ENCODE data around the gene PRKAR1B.
A peak's percentile ranks its signal among the peaks of the same experiment; 100 is the strongest.

The PRKAR1B gene

DNA sequence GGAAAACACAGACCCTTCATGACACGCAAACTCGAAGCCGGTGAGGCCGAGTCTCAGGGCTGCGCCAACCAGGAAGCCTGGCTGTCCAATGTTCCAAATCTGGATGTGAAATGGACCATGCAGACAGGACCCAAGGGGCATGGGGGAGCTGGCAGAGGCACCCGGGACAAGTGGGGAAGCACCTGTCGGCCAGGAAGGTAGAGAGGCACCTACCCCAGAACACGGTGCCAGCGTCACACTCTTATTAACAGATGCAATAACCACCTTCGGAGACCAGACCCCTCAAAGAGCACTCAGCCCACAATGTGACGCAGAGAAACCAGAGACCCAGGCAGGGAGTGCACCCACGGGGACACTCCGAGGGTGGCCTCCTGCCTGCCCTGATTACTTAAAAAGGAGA is 119.1 kb downstream of the PRKAR1B start:
- Histone ChIP-seq H4K8ac (ENCODE audit: low read depth, low read length) (no peak overlapping the region), H2BK15ac (ENCODE audit: low read length) (no peak overlapping the region), H3K27me3 (ENCODE audit: control insufficient read depth in 3 of 3, insufficient read depth in 3 of 3, low read depth in 1 of 3, low read length in 3 of 3) (no peaks in the 10 kb centered on the region), H2AK5ac (ENCODE audit: low read depth, low read length) (no peak overlapping the region), H3K9ac (ENCODE audit: low read depth, low read length, poor library complexity) (no peak overlapping the region), H3K23ac (ENCODE audit: low read depth, low read length, poor library complexity) (no peak overlapping the region), H3K14ac (ENCODE audit: low read length) (no peak overlapping the region), H3K79me1 (ENCODE audit: low read depth, low read length) (no peaks in the 10 kb centered on the region), H3K4ac (ENCODE audit: low read length) (no peak overlapping the region), H3K27ac (replicated peaks; ENCODE audit: low read length) (no peak overlapping the region), H3K18ac (ENCODE audit: low read length) (peak overlapping the region; percentile 56), H3K9me3 (replicated peaks in 1 of 2; ENCODE audit: control insufficient read depth in 2 of 2, insufficient read depth in 1 of 2, low read depth in 1 of 2, low read length in 2 of 2) (no peaks in the 10 kb centered on the region), H2BK120ac (ENCODE audit: low read depth, low read length) (no peak overlapping the region), H3K4me1 (ENCODE audit: control insufficient read depth in 2 of 2, insufficient read depth in 1 of 2, low read depth in 1 of 2, low read length in 2 of 2) (peaks cover 11 to 29% of the 10 kb centered on the region in 2 donors), H4K91ac (ENCODE audit: low read depth, low read length, poor library complexity) (no peak overlapping the region), H2AFZ (ENCODE audit: low read length) (no peak overlapping the region), H3K4me2 (ENCODE audit: insufficient read depth, low read length, poor library complexity, severe bottlenecking) (no peak overlapping the region), H2BK12ac (ENCODE audit: low read length) (no peak overlapping the region), H3K4me3 (ENCODE audit: low read length in 2 of 2) (no peak overlapping the region), H3K36me3 (replicated peaks in 1 of 2; ENCODE audit: control insufficient read depth in 2 of 2, insufficient read depth in 2 of 2, low read length in 2 of 2) (no peaks in the 10 kb centered on the region), H2BK5ac (ENCODE audit: low read length) (no peak overlapping the region)
- no CpG with 5 or more reads among the region's 13 CpGs for WGBS, 2 donors (ENCODE audit: extremely low coverage in 2 of 2, insufficient read length in 2 of 2, insufficient replicate concordance in 1 of 2)
- DNase-seq (ENCODE audit: low spot score), result no peak

DNA sequence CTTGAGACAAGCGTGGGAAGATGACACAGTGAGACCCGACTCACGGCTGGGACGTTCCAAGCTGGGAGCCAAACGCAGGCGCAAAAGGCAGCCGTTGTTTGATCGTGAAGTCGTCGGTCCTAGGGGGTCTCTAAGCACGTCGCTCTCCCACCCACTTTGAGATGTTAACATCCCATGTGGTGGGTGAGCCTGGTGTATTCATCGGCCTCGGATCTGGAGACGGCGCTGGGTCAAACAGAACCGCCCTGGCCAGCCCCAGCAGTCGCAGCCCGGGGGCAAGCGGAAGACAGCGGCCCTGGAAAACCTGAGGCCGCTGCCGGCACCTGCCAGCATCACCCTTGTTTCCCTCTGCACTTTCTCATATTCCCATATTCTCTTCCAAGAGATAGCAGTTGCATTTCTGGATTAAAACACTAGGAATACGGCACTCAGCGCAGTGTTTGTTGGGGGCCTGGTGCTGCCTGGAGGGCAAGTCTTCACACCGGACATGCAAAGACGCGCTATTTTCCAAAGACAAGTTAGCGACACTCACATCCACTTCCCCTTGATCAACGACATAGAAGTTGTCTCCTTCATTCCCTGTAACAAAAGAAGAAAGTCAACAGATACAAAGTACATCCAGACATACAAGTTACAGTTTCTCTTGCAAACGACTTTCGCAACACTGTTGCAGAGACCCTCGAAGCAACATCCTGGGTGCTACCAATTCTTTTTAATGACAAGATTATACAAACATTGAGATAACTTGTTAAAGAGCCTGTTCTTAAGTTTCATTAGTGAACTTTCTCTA is 121.2 kb downstream of the PRKAR1B start:
- no peak overlapping the region for H2BK5ac ChIP-seq (ENCODE audit: low read length)
- no peaks in the 10 kb centered on the region for H3K9me3 ChIP-seq (replicated peaks in 1 of 2; ENCODE audit: control insufficient read depth in 2 of 2, insufficient read depth in 1 of 2, low read depth in 1 of 2, low read length in 2 of 2)
- no peak overlapping the region for H4K91ac ChIP-seq (ENCODE audit: low read depth, low read length, poor library complexity)
- no peak overlapping the region for H2BK15ac ChIP-seq (ENCODE audit: low read length)
- no peak overlapping the region for H2AFZ ChIP-seq (ENCODE audit: low read length)
- H3K4me3 ChIP-seq (ENCODE audit: low read length in 2 of 2), result no peak overlapping the region
- H3K14ac ChIP-seq (ENCODE audit: low read length), result no peak overlapping the region
- no peaks in the 10 kb centered on the region for H3K27me3 ChIP-seq (ENCODE audit: control insufficient read depth in 3 of 3, insufficient read depth in 3 of 3, low read depth in 1 of 3, low read length in 3 of 3)
- H3K9ac ChIP-seq (ENCODE audit: low read depth, low read length, poor library complexity), result no peak overlapping the region
- H3K27ac ChIP-seq (replicated peaks; ENCODE audit: low read length), result no peak overlapping the region
- no peak overlapping the region for H3K18ac ChIP-seq (ENCODE audit: low read length)
- H2AK5ac ChIP-seq (ENCODE audit: low read depth, low read length), result no peak overlapping the region
- H4K8ac ChIP-seq (ENCODE audit: low read depth, low read length), result no peak overlapping the region
- peaks cover 8 to 27% of the 10 kb centered on the region in 2 donors for H3K4me1 ChIP-seq (ENCODE audit: control insufficient read depth in 2 of 2, insufficient read depth in 1 of 2, low read depth in 1 of 2, low read length in 2 of 2)
- H3K4ac ChIP-seq (ENCODE audit: low read length), result no peak overlapping the region
- H3K79me1 ChIP-seq (ENCODE audit: low read depth, low read length), result no peaks in the 10 kb centered on the region
- no peak overlapping the region for H3K23ac ChIP-seq (ENCODE audit: low read depth, low read length, poor library complexity)
- H2BK120ac ChIP-seq (ENCODE audit: low read depth, low read length), result no peak overlapping the region
- DNase-seq (ENCODE audit: low spot score), result no peak
- H2BK12ac ChIP-seq (ENCODE audit: low read length), result no peak overlapping the region
- H3K36me3 ChIP-seq (replicated peaks in 1 of 2; ENCODE audit: control insufficient read depth in 2 of 2, insufficient read depth in 2 of 2, low read length in 2 of 2), result no peaks in the 10 kb centered on the region
- no peak overlapping the region for H3K4me2 ChIP-seq (ENCODE audit: insufficient read depth, low read length, poor library complexity, severe bottlenecking)
- WGBS, 2 donors (ENCODE audit: extremely low coverage in 2 of 2, insufficient read length in 2 of 2, insufficient replicate concordance in 1 of 2), result no CpG with 5 or more reads among the region's 33 CpGs

- Histone ChIP-seq H2AFZ (ENCODE audit: low read length) (peak overlapping the region; percentile 53), H3K27me3 (ENCODE audit: control insufficient read depth in 3 of 3, insufficient read depth in 3 of 3, low read depth in 1 of 3, low read length in 3 of 3) (no peaks in the 10 kb centered on the region), H2BK15ac (ENCODE audit: low read length) (peak overlapping the region; percentile 49), H3K23ac (ENCODE audit: low read depth, low read length, poor library complexity) (peak overlapping the region; percentile 80), H2AK5ac (ENCODE audit: low read depth, low read length) (no peak overlapping the region), H3K4me2 (ENCODE audit: insufficient read depth, low read length, poor library complexity, severe bottlenecking) (no peak overlapping the region), H2BK5ac (ENCODE audit: low read length) (no peak overlapping the region), H3K14ac (ENCODE audit: low read length) (peak overlapping the region; percentile 71), H3K4me1 (ENCODE audit: control insufficient read depth in 2 of 2, insufficient read depth in 1 of 2, low read depth in 1 of 2, low read length in 2 of 2) (peaks cover 2 to 19% of the 10 kb centered on the region in 2 donors), H4K91ac (ENCODE audit: low read depth, low read length, poor library complexity) (no peak overlapping the region), H4K8ac (ENCODE audit: low read depth, low read length) (no peak overlapping the region), H3K9ac (ENCODE audit: low read depth, low read length, poor library complexity) (peak overlapping the region; percentile 50), H3K18ac (ENCODE audit: low read length) (peak overlapping the region; percentile 77), H2BK12ac (ENCODE audit: low read length) (no peak overlapping the region), H3K4ac (ENCODE audit: low read length) (no peak overlapping the region), H3K79me1 (ENCODE audit: low read depth, low read length) (no peaks in the 10 kb centered on the region), H3K36me3 (replicated peaks in 1 of 2; ENCODE audit: control insufficient read depth in 2 of 2, insufficient read depth in 2 of 2, low read length in 2 of 2) (no peaks in the 10 kb centered on the region), H3K9me3 (replicated peaks in 1 of 2; ENCODE audit: control insufficient read depth in 2 of 2, insufficient read depth in 1 of 2, low read depth in 1 of 2, low read length in 2 of 2) (no peaks in the 10 kb centered on the region), H2BK120ac (ENCODE audit: low read depth, low read length) (no peak overlapping the region), H3K4me3 (ENCODE audit: low read length in 2 of 2) (no peak overlapping the region), H3K27ac (replicated peaks; ENCODE audit: low read length) (no peak overlapping the region)
- no CpG with 5 or more reads among the region's 28 CpGs for WGBS, 2 donors (ENCODE audit: extremely low coverage in 2 of 2, insufficient read length in 2 of 2, insufficient replicate concordance in 1 of 2)
- DNase-seq (ENCODE audit: low spot score), result no peak
Observed at GRCh38 chr7:604884-605531, 122.1 kb downstream of the PRKAR1B start.

All from neuronal stem cell (in vitro differentiated cells).